NCI-H82 treated with DMSO at 0.1 percent for 48 hours (cell line): ENCODE results near the gene SERPINA9.
"Not testable (repeated sequence)": the region's sequence is repeated elsewhere in the genome, so short reads cannot be mapped to it uniquely, and the experiment has no call there.

Experiments used
- DNase-seq: peaks from one replicate; lab custom pipeline; 2025; ENCODE audit not compliant: unreplicated experiment; lab: John Stamatoyannopoulos, UW

Gene SERPINA9

GRCh38 chr14:94489336-94489735 is 13.3 kb upstream of the SERPINA9 start:
- no peak for DNase-seq

DNA sequence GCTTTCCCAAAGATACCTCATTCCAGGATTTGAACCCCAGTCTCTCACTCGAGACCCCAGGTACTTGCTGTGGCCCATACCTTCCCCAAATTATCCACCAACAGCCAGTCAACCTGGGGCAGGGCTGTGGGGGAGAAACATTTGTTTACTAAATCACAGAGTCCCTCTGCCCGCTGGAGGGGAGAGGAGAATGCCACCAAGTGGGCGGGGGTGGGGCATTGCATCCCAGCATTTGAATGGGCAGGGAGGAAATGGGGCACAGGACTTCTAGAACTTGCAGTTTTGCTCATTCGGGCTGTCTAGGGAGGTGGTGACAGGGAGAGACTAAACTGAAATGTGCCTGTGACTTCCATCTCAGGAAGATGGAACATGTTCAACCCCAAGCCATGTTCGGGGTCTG is 10.9 kb upstream of the SERPINA9 start:
- DNase-seq: no peak

DNA sequence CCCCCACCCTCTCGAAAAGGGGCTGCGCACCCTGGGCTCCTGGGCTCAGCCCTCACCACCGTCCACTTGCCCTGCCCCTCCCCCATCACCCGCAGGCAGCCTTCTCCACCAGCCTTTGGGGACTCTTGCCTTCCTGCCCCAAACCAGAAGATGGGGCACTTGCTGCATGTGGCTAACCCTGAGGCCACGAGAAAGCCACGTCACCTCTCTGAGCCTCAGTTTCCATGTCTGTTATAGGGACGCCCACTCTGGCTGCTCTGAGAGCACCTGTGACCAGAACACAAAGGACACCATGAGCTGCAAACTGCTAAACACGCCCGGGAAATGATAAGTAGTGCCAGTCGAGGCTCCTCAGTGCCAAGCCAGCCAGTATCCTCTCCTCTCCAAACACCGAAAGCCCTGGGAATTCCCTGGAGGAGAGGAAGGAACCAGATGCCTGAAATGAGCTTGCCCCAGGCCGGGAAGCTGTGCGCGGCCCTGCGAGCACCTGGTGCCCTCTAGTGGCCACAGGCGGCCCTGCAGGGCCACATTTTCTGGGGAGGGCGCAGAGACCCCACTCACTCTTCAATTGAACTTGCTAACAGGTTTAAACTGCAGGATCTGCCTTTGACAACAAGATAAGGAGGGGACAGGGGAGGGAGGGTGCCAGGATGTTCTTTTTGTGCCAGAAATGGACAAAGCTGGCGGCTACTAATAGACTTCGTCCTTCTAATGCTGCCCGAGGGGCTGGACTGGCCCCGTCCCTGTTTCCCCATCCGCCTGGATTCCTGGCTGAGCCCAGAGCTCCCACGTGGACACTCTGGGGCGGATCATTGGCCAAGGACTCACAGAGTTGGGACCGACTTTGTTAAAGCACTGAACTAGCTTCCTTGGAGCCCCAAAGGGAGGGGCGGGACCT is 10.2 kb upstream of the SERPINA9 start:
- DNase-seq: no peak

- no peak for DNase-seq
Measured at GRCh38 chr14:94484481-94484880, 8.5 kb upstream of the SERPINA9 start.

DNA sequence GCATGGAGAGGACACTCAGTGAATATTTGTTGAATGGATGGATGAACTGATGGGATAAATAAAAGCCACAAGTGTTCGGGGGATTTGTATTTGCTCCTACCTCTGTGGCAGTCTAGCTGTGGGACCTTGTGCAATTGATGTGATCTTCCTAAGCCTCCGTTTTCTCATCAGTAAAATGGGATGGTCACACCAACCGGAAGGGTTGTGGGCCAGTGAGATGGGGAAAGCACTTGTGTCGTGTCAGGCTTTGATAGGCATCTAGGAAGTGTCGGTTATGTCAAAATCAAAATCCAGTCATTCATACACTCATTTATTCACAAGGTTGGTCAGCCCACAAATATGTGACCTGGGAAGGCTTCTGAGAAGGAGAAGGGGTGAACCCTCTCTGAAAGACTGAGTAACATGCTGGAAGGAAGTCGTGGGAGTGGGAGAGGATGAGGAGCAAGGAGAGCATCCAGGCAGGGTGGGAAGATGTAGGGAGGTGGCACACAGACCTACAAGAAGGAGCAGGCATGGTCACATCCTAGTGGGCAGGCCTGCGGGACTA is 7.8 kb upstream of the SERPINA9 start:
- DNase-seq: no peak

DNA sequence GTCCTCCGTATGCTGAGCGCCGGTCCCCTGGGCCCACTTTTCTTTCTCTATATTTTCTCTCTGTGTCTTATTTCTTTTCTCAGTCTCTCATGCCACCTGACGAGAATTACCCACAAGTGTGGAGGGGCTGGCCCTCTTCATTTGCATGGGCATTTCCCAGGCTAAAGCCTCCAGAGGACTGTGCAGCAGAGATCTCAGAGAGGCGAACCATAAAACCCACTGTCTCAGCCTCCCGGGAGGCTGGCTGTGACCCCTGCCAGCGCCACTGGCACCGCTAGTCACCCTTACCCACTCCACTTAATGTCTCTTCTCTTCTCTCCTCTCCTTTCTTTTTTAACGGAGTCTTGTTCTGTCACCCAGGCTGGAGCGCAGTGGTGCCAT is 7.1 kb upstream of the SERPINA9 start:
- no peak for DNase-seq

- not testable (repeated sequence) for DNase-seq
Measured at GRCh38 chr14:94482132-94483070, 6.4 kb upstream of the SERPINA9 start.

DNA sequence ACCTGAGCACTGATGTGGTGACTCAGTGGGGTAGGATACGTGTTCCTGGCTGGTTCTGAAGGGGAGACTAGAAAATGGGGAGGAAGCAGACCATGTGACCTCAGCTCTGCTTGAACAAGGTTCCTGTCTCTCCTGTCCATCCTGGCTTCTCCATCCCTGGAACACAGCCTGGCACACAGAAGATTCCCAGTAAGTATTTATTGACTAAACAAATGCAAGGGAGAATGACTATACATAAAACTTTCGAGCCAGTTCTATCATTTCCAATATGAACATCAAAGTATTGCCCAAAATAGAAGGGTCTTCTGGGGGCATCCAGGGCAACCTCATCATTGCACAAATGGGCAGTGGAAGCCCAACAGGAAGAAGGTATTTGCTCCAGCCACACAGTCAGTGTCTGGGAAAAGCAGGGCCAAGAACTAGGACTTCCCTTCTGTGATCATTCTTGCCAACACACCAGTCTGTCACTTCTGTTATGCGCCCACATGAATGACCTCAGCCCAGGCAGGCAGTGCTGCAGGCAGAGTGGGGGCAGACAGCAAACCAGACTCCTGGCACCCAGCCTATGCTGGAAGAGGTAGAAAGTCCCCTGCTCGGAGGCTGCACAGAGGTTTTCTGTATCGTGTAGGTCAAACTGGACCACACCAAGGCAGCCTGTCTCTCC is 5.6 kb upstream of the SERPINA9 start:
- no peak for DNase-seq

DNA sequence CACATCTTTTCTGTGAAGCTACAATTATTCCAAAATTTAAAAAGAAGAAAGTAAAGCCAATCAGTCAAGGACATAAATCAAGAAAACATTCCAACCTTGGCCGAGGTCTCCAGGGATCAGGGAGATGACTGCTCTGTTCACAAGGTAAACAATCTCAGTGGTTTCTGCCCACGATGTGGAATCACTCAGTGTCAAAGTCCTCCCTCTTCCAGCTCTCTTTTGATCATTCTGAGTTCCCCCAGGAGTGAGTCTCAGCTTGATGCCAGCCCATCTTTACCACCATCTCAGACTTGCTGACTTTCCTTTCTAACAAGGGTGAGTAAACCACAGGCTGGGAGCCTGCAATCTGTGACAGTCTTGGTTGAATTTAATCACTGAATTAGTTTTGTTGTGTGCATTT is 4.8 kb upstream of the SERPINA9 start:
- DNase-seq: no peak

DNA sequence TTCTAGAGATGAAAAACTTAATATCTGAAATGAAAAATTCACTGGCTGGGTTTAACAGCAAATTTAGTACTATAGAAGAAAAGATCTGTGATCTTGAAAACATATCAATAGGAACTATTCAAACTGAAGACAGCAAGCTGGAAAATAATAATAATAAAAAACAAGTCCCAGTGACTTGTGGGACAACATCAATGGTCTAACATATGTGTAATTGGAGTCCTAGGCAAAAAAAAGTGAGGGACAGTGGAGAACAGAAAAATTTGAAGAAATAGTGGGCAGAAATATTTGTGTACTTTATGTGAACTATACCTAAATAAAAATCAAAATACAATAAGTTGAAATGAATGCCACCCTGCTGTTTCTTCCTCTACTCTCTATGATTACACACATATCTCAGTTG is 2.4 kb upstream of the SERPINA9 start:
- no peak for DNase-seq

DNA sequence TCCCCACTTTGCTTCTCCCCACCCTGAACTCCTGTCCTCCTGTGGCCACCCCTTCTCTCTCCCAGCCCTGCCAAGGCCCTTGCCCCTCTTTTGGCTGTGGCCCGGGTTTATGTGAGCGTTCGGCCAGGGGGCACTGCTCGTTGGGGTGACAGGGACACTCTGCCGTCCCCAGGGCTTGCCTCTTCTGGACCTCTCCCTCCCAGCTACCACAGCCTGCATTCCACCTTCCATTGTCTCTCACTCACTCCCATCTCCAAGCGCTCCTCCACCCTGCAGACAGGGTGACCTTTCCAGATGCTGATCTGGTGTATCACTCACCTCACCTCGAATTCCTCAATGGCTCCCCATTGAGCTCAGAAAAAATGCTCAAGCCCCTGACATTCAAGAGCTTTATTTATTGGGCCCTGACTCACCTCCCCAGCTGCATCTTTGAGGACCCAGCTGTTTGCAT is 1.4 kb downstream of the SERPINA9 start:
- no peak for DNase-seq

- DNase-seq: no peak
Measured at GRCh38 chr14:94473666-94474410, 2.2 kb downstream of the SERPINA9 start.

- DNase-seq: no peak
Measured at GRCh38 chr14:94472842-94473241, 3.2 kb downstream of the SERPINA9 start.

DNA sequence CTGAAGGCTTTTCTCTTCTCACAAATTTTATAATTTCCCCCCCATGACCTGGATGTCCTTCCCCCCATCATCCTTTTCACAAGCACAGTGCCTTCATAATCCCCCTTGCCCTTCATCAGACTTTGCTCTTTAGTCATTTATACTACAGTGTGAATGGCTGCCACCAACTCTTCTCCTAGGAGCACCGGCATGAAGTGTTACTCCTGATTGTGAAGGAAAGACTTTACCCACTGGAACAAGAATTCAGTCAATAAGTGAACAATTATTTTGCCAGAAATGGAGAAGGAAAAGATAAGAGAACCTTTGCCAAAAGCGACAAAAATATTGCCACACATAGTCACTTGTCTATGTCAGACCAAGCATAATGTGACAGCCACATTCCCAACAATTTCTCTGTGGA is 5.0 kb downstream of the SERPINA9 start:
- no peak for DNase-seq

DNA sequence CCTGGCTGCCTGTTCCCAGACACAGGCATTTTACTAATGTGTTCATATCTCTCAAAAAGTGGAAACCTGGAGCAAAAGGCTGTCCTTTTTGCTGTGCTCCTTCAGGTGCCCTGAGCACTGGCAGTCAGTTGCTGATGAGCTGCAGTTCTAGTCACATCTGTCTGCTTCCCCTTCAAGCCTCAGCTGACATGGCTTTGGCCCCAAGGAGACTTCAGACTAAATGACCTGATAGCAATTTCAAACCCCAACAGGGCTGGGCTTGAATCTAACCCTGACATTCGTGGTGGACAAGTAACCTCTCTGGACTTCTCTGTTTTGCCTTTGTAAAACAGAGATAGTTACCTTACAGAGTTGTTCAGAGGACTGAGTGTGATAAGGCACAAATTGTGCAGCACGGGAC is 5.7 kb downstream of the SERPINA9 start:
- no peak for DNase-seq

DNA sequence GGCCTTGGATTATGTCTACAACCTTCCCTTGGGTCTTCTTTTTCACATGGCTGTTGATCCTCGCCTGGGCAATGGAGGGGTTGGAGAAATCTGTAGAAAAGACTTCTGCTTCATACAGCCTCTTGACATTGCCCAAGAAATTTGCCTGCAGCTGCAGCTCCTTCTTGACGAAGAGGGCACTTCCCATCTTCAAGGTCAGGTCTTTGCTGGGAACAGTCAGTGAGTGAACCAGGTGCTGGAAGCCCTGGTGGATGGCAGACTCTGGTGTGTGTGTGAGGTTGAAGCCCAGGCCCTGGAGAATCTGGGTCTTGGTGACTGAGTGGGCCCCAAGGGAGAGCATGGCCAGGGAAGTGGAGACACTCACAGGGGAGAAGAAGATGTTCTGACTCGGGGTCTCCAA is 6.7 kb downstream of the SERPINA9 start:
- DNase-seq: no peak

DNA sequence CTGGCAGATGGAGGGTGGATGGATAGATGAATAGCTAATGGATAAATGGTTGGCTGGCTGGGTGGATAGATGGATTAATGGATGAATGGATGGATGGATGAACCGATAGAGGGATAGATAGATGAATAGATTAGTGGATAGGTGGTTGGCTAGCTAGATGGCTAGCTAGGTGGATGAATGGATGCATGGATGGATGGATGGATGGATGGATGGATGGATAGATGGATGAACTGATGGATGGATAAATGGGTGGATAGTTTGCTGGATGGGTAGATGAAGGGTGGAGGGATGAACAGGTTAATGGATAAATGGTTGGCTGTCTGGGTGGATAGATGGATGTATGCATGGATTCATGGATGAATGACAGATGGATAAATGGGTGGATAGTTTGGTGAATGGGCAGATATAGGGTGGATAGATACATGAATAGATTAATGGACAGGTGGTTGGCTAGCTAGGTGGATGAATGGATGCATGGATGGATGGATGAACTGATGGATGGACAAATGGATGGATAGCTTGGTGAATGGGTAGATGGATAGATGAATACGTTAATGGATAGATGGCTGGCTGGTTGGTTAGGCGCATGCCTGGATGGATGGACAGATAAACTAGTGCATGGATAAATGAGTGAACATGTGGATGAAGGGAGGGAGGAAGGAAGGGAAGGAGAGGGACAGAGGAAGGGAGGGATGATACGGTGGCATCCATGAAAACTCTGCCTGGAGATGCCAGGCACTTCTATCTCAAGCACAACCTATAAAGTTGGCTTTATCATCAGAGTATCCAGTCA is 8.1 kb downstream of the SERPINA9 start:
- DNase-seq: no peak

DNA sequence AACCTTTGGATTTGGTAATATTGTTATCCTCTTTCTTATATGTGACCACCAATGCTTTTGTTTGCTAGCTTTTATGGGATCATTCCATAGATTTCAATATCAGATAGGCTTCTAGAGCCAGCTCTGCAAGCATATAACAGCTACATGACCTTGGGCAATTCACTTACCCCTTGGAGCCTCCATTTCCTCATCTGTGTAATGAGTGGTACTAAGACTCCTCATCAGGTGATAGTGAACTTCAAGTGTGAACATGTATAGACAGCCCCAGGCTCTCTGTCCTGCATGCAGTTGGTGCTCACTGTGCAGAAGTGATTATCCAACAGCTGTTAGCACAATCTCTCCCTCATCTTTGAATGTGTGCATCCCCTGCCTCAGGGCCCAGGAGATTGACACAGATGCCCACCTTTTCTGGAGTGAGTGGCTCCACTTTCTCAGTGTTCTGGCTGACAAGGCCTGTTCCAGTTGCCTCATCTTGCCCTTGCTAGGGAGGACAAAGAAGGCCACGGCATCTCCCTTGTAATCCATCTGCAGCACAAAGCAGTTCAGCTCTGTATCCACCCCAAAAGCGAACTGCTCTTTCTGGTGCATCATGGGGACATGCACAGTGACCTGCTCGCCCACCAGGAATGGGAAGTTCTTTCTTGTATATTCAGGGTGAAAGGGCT is 9.2 kb downstream of the SERPINA9 start:
- DNase-seq: no peak

- no peak for DNase-seq
Measured at GRCh38 chr14:94465042-94465441, 11.0 kb downstream of the SERPINA9 start.
